ENCODE data around the gene NUP98.

DNA sequence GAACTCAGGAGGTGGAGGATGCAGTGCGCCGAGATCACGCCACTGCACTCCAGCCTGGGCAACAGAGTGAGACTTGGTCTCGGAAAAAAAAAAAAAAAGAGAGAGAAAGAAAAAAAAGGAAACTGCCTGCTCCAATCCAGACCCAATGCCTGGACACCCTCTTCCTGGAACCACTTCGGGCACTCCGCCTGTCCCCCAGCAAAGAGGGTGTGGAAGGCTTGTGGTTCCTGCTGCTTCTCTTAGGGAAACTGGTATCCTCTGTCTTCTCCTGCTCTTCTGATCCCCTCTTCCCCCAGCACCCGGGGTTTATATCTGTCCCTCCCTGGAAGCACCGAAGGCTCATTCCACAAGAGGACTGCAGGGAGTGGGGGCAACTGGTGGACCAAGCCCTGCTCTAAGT is 139.1 kb downstream of the NUP98 start:
- TF ChIP-seq POLR2AphosphoS5 (IDR thresholded peaks at IDR 0.05; ENCODE audit: borderline replicate concordance, low read depth, low read length) (no peak), EZH2 (IDR thresholded peaks at IDR 0.05) (no peak)

All from SK-N-MC (cell line).